ENCODE results near the gene ENDOV.
"Not testable (repeated sequence)": the region's sequence is repeated elsewhere in the genome, so short reads cannot be mapped to it uniquely, and the experiment has no call there.

The ENDOV gene

DNA sequence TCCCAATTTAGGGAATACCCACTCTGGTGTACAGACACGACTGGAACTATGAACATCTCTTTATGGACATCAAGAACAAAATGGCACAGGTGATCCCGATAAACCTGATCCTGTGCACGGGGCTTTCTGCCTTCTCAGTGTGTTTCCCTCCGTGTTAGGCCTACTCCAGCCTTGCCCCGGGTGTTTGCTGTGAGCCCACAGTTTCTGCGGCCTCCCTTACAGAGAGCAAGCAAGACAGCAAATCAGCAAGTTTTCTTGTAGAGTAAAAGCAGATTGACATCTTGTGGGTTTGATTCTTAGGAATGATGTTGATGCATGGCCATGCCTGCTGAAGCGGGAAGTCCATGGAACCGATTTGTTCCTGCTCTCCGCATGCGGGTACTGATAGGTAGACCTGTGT lies 26.4 kb upstream of the ENDOV start:
- DNase-seq: no peak

DNA sequence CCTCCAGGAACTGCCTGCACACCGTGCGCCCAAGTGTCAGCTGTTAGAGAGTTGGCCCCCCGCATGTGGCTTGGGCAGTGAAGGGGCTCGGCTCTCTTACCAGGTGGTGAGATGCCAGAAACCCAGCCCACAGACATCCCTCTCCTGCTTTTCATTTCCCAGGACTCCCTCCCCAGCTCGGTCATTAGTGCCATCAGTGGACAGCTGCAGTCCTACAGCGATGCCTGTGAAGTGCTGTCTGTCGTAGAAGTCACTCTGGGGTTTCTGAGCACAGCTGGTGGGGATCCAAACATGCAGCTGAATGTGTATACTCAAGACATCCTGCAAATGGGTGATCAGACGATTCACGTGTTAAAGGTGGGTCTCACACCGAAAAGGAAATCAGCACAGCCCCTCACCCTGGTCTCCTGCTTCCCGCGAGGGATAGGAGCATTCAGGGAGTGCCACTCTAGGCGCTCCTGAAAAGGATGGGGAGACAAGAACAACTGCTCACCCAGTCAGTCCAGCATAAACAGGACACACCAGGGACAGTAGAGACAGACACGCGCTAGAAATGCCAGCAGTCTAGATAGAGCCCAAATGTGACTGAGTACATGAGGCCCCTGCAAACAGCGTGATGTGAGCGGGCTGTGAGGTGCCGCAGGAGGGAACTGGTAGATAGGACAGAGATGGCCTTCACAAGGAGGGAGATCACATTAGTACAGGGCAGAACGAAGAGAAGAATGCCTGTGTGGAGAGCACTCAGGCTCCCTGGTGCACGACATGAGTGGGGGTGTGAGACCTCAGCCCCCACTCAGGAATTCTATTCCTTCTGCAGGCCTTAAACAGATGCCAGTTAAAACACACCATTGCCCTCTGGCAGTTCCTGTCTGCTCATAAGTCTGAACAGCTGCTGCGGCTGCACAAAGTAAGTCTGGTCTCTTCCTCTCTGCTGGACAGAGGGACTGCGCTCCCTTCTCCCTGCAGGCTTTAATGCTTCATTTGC lies 25.7 kb upstream of the ENDOV start:
- DNase-seq: no peak

DNA sequence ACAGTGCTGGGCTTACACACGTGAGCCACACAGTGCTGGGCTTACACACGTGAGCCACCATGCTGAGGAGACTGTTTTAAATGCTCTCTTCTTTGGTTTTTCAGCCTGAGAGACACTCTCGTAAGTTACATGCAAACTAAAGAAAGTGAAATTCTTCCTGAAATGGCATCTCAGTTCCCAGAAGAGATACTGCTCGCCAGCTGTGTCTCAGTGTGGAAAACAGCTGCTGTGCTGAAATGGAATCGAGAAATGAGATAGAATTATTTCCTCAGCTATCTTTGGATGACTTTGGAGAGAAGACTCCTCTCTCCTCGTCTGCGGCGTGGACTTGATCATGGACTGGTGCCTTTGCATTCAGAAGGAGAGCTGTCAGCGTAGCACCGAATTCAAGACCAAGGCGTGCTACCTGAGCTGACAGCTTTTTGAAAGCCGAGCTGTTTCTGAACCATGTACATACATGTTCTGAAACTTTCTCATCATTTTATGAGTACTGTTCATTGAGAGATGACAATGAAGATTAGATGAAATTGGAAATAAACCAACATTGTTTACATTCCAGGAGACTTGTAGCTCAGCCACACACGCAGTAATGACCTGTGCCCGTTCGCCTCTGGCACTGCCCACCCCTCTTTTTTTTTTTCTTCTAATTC lies 21.6 kb upstream of the ENDOV start:
- no peak for DNase-seq

DNA sequence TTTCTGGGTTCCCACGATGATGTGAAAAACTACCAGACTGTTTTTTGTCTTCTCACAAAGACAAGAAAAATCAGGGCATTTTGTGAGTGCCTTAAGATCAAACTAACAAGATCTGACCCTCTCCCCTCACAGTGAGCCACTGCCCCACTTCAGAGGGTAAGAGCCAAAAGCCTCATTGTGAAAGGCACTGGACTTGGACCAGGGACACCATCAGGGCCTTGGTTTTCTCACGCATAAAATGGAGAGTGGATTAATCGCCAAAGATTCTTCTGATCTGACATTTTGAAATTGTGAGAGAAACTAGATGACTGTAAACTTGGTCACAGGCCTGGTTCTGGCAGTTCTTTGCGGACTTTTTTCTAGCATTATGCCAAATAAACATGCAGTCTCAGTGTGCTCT lies 21.0 kb upstream of the ENDOV start:
- no peak for DNase-seq

DNA sequence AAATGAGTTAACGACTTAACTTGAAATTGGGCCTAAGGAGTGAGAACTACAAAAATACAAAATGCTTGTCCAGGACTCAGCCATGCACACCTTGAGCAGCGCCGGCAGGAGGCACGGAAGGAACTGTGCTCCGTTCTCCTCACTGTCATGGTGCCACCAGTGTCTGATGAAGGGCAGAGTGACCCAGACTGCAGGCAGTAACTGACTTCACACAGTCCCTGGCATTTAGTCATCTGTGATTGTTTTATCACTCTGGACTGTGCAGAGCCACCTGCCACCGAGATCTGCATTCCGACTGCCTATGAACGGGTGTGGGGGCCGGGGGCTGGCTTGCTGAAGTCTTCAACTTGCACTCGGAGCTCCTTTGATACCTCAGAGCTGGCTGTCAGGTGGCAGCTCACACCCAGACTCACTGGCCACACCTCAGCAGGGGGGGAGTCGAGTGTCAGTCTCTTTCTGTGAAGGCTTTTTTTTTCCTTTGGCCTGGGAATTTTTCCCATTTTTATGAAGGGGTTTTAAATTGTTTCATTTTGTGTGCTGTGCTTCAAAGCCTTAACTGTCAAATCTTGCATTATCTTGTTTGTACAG lies 20.2 kb upstream of the ENDOV start:
- no peak for DNase-seq

DNA sequence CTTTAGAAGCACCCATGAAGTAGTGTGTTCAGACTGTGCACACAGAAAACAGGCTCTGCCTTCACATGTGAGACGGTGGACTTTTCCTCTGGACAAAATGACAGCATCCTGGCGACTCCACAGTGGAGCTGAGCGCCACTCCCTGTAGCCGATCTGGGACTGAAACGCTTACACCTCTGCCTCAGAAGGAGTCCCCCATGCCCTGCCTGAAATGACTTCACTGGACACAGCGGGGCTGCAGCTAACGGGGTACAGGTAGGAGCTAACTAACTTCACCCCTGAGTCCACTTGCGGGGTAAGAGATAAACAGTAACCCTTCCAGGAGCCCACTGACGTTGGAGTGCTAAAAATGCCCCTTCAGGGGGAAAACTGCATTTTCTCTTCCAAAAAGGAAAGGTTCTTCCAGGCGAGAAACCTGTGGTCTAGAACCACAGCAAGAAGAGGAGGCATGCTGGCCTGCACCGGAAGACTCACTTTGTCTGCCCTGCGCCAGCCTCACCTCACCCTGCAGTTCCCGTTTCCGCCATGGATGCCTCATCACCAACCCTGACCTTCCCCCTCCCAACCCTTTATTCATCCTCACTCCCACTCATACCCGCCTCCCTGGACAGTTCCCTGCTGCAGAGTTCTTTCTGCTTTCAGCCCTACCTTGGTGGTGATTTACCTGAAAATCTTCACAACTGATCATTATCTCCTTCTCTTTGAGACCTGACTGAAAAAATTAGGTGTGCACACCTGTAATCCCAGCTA lies 19.4 kb upstream of the ENDOV start:
- DNase-seq: no peak

DNA sequence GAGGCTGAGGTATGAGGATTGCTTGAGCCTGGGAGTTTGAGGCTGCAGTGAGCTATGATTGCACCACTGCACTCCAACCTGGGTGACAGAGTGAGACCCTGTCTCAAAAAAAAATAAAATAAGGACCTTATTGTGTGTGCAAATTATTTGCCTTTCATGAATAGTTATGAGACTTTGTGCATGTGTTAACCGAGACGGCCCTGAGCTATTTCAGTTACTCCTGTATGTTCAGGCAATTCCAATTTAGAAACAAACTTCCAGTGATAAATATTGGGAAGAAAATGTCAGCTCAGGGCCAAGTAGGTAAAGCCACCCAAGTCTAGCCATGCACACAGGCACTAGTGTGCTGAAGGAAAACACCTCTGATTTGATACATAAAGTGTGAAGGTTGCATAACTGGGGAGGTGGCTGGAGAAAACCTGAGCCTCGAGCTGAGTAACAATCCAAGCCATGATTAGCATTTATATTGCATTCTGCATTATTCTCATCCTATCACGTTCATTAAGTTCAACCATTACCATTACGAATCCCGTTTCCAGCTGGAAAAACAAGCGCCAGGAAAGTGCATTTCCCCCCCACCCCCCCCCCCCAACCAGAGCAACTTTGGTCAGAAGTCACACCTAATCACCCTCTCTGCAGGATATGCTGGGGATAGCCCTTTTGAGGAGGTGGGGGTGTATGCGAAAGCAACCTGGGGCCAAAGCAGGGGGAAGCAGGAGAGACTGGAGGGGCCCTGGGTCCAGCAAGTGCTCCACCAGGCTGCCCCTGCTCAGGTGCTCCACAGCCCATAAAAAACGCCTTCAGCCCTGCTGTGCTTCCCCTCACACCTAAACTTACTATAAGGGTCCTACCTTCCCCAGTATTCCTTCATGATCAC lies 18.6 kb upstream of the ENDOV start:
- no peak for DNase-seq

DNA sequence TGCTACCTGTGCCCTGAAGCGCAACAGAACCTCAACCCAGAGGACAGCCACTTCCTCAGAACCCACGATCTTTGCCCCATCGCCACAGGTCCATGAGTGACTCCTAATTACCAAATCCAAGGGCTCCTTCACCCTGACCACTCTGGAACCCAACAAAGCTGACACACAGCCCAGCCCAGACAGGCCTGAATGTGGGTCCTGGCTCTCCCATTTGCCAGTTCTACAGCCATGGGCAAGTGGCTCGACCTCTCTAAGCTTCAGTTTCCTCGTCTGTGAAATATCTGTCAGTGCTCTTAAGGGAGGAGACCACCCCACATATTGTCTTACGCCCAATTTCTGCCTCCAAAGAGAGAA lies 18.0 kb upstream of the ENDOV start:
- DNase-seq: no peak

DNA sequence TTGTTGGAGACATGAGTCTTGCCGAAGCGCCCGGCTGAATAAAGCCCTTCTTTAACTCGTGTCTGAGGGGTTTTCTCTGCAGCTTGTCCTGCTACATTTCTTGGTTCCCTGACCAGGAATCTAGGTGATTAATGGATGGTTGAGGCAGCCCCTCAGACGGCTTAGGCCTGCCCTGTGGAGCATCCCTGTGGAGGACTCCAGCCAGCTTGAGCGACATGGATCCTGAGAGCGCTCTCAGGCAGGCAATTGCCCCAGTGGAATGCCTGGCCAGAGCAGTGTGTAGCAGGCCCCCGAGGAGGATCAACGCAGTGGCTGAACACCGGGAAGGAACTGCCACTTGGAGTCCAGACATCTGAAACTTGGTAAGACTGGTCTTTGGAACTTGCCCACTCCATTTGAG lies 17.3 kb upstream of the ENDOV start:
- no peak for DNase-seq

DNA sequence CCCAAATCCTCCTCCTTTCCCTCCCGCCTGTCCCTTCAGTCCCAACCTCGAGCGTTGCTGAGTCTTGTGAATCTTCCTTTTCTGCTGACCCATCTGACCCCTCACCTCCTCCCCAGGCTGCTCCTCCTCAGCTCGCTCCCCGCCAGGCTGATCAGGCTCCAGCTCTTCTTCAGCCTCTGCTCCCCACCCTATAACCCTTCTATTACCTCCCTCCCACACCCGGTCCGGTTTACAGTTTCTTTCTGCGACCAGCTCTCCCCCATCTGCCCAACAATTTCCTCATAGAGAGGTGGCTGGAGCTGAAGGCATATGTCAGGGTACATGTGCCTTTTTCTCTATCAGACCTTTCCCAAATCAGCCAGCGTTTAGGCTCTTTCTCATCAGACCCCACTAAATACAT lies 13.9 kb upstream of the ENDOV start:
- DNase-seq: not testable (repeated sequence)

DNA sequence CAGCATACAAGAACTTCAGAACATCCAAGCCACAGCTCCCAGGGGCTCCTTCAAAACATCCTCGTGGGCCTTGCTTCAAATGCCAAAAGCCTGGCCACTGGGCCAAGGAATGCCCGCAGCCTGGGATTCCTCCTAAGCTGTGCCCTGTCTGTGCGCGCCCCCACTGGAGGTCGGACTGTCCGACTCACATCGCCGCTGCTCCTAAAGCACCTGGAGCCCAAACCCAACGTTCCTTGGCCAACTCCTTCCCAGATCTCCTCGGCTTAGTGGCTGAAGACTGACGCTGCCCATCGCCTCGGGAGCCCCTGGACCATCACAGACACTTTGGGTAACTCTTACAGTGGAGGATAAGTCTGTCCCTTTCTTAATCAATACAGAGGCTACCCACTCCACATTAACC lies 12.9 kb upstream of the ENDOV start:
- not testable (repeated sequence) for DNase-seq

DNA sequence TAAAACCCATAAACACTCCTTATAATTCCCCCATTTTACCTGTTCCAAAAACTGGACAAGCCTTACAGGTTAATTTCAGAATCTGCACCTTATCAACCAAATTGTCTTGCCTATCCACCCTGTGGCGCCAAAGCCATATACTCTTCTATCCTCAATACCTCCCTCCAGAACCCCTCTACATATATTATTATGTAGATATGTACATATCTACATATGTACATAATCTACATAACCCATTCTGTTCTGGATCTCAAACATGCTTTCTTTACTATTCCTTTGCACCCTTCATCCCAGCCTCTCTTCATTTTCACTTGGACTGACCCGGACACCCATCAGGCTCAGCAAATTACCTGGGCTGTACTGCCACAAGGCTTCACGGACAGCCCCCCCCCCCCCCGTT lies 12.0 kb upstream of the ENDOV start:
- no peak for DNase-seq

DNA sequence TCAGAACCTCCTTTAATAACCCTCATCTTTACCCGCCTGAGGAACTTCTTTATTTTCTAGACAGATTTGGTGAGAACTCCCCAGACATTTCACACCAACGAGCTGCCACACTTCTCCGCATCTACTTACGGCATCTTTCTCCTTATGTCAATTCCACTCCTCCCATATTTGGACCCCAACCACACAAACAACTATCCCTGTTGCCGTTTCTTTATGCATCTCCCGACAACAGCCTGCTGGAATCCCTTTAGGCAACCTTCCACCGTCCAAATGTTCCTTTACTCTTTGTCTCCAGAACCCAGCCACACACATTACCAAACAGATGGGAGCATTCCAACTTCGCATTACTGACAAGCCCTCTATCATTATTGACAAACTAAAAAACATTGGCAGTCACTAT lies 8.8 kb upstream of the ENDOV start:
- no peak for DNase-seq

DNA sequence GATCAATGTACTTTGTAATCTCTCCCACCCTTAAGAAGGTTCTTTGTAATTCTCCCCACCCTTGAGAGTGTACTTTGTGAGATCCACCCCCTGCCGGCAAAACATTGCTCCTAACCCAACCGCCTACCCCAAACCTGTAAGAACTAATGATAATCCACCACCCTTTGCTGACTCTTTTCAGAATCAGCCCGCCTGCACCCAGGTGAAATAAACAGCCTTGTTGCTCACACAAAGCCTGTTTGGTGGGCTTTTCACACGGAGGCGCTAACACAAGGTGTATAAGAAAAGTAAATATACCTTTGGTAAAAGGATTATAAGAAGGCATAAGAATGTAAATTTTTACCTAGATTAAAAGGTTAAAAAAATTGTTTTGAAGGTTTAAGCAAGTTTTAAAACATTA lies 7.0 kb upstream of the ENDOV start:
- DNase-seq: not testable (repeated sequence)

DNA sequence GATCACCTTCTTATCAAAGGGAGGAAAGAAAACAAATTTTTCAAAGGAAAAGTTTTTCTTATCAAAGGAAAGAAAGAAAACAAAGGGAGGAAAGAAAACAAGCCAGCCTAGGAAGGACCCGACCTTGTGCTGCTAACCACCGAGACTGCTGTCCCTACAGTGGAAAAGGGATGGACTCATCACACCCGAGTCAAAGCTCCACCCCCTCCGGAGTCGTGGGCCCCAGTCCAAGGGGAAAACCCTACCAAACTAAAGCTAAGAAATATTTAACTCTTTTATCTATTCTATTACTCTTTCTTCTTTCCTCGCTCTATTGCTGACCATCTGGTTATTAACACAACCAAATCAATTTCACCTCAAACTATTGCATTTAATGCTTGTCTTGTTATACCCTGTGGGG lies 6.1 kb upstream of the ENDOV start:
- DNase-seq: peak in 1 of 2 donors; percentile 38

DNA sequence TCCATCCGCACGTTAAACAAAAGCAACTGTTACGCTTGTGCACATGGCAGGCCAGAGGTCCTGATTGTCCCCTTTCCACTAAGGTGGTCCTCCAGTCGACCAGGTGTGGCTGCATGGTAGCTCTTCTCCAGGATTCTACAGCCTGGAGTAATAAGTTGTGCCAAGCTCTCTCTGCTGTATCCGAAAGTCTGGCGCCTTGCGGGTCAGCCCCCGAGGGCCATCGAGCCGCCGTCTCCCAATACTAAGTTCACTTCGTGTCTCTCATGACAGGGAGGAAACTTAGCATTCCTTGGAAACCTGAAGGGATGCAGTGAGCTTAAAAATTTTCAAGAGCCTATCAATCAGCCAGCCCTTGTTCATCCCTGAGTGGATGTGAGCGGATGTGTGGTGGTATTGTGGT lies 5.3 kb upstream of the ENDOV start:
- no peak for DNase-seq

DNA sequence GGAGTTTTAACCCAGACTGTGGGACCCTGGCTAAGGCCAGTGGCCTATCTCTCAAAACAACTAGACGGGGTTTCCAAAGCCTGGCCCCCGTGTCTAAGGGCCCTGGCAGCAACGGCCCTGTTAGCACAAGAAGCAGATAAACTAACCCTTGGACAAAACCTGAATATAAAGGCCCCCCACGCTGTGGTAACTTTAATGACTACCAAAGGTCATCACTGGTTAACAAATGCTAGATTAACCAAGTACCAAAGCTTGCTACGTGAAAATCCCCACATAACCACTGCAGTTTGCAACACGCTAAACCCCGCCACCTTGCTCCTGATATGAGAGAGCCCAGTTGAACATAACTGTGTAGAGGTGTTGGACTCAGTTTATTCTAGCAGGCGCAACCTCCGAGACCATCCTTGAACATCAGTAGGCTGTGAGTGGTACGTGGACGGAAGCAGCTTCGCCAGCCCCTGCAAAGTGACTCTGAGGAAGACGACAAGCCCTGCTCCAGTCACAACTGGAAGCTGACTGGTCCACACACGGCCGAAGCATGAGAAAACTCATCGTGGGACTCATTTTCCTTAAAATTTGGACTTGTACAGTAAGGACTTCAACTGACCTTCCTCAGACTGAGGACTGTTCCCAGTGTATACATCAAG lies 4.4 kb upstream of the ENDOV start:
- not testable (repeated sequence) for DNase-seq

DNA sequence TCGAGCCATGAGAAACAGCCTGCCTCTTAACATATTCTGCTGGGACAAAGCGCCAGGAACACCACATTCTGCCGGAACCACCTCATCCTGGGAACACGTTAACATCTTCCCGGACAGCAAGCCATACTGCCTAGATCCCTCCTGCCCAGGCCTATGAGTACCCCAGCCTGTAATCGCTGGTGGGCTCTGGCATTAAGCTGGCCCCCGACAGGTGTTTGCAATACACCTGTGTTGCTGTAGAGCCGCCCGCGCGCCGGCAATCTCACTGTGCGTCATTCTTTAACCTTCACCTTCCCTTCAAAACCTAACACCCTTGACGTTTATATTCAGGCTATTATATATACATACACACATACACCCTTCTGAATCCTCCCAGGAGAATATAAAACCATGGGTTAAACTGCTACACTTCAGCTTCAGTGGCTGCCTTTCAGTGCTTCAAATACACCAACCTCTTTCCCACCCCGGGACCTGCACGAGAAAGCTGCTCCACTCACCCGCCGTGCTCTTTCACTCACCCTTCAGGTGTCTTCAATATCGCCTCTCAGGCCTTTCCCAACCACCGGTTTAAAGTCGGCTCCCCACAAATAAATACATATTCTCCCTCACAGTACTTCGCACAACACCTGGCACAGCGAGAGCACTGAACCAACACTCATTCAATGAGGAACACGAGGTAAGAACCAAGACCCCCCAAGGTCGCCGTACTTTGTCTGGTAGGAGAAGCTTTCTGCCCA lies 1.0 kb upstream of the ENDOV start:
- no peak for DNase-seq

DNA sequence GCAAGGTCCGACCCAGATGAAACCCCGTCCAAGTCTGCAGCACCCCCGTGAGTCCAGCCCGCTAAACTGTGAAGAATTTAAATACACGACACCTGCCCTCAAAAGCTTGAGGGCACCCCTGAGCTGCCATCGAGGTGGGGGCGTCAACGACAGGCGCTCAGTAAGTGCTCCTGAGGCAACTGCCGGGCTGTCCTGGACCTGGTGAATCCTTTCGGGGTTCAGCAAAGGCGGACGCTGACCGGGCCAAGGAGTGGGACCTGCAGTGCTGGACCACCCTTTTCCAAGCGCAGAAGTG lies 512 bp upstream of the ENDOV start:
- DNase-seq: no peak

DNA sequence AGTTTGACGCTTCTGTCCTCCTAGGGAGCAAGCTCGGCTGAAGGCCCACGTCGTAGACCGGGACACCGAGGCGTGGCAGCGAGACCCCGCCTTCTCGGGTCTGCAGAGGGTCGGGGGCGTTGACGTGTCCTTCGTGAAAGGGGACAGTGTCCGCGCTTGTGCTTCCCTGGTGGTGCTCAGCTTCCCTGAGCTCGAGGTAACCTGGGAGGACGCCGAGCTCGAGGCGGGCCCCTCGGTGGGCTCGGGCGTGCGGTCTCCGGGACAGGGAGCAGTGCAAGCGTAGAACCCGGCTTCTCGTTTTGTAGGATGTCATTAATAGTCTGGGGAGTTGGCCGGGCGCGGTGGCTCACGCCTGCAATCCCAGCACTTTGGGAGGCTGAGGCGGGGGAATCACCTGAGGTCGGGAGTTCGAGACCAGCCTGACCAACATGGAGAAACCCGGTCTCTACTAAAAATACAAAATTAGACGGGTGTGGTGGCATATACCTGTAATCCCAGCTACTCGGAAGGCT lies 715 bp downstream of the ENDOV start:
- DNase-seq: no peak

Data from stimulated activated CD4-positive, alpha-beta T cell treated with anti-CD3 and anti-CD28 coated beads, Interleukin-2, amount 100 ng/mL, for 24 hours (primary cell).